Lung (tissue), 16 donors: ENCODE results near the gene ARHGAP19. TPM values are rescaled to one million over a fixed set of nuclear protein-coding genes. Genes with fewer than 3 reads are reported as not detected.

ENCODE experiments used
- ATAC-seq: fragments of 200-7000 bp; cut with Tn5 transposase; one replicate; pipeline ENCODE4 v1.9.1; 2020; ENCODE audit warnings: moderate number of reproducible peaks; ENCODE audit not compliant: insufficient read depth, low FRiP score
- DNase-seq, 3 donors: peaks; one replicate each; pipeline ENCODE4 v3.0.0-alpha.2; 2013 to 2017
- H3K27ac ChIP-seq, 2 donors: one replicate each; pipeline ENCODE4 v1.5.1; 2013; ENCODE audit warnings: mild to moderate bottlenecking in 2 of 2, moderate library complexity in 2 of 2, control low read depth in 1 of 2, inconsistent platforms in 1 of 2, low read depth in 1 of 2, low read length in 1 of 2
- H3K27me3 ChIP-seq, 3 donors: one replicate each; pipeline ENCODE4 v1.5.1; 2013; ENCODE audit warnings: low read length in 2 of 3; ENCODE audit not compliant: control insufficient read depth in 3 of 3, insufficient read depth in 3 of 3
- H3K36me3 ChIP-seq, 4 donors: one replicate each; pipeline ENCODE4 v1.5.1; 2013; ENCODE audit warnings: low read length in 4 of 4, mild to moderate bottlenecking in 1 of 4, moderate library complexity in 1 of 4; ENCODE audit not compliant: control insufficient read depth in 4 of 4, insufficient read depth in 4 of 4
- H3K4me1 ChIP-seq, 5 donors: one replicate each; pipeline ENCODE4 v1.5.1; 2013; ENCODE audit warnings: low read length in 5 of 5, mild to moderate bottlenecking in 2 of 5, moderate library complexity in 1 of 5; ENCODE audit not compliant: control insufficient read depth in 5 of 5, insufficient read depth in 5 of 5
- H3K4me3 ChIP-seq: one replicate; pipeline ENCODE4 v1.5.1; 2013; ENCODE audit warnings: mild to moderate bottlenecking, control low read depth, moderate library complexity
- H3K9ac ChIP-seq, 2 donors: one replicate each; pipeline ENCODE4 v1.5.1; 2013; ENCODE audit warnings: low read length in 2 of 2, control low read depth in 1 of 2; ENCODE audit not compliant: insufficient read depth in 1 of 2
- H3K9me3 ChIP-seq, 4 donors: one replicate each; pipeline ENCODE4 v1.5.1; 2013; ENCODE audit warnings: low read length in 3 of 4, mild to moderate bottlenecking in 1 of 4, moderate library complexity in 1 of 4; ENCODE audit not compliant: control insufficient read depth in 4 of 4, insufficient read depth in 3 of 4
- CTCF ChIP-seq: IDR thresholded peaks from 2 replicates; pipeline ENCODE4 v1.5.1; 2012; ENCODE audit warnings: mild to moderate bottlenecking; ENCODE audit errors: control extremely low read depth, extremely low read depth
- WGBS, 2 donors: extraction: QIAGEN DNeasy Blood & Tissue Kit; methylation state at CpG; one replicate each; pipeline ENCODE4 v1.1.7; 2013; 5-methylcytosine and 5-hydroxymethylcytosine counted together
- long read RNA-seq, 5 donors: transcript quantifications; one replicate each; lab custom pipeline, GENCODE V29; 2026
- polyA plus RNA-seq, 2 donors: library from polyadenylated mRNA; stranded (reverse); fragments of 200-250 nt; gene quantifications; one replicate each; pipeline ENCODE4 v1.2.1, GENCODE V29; 2013
- total RNA-seq, 2 donors: library from RNA; depleted of rRNA in 1 of 2; stranded (reverse); fragments of >200 nt in 1 of 2; gene quantifications; one replicate each; pipeline ENCODE4 v1.2.1, GENCODE V29; 2014 to 2021
- donor health status: control.
- donor health status: control.
- donor health status: Bipolar disorder and iron deficiency.
- donor health status: healthy.
- donor health status: DM: yes; HTN: yes; CAD: no.

The ARHGAP19 gene
- total RNA-seq (10 to 100 TPM; 10.0 to 20.4 TPM), polyA plus RNA-seq (1 to 10 TPM; 1.9 to 6.9 TPM)
- long read RNA-seq, donor 1, full-length matches to known transcripts: 6 of 6 reads
- long read RNA-seq, donor 1, partial matches to known transcripts: 0 of 6 reads
- long read RNA-seq, donor 1, other reads (novel, unspliced or antisense): 0 of 6 reads
- long read RNA-seq, donor 2, full-length matches to known transcripts: 1 of 1 reads
- long read RNA-seq, donor 2, partial matches to known transcripts: 0 of 1 reads
- long read RNA-seq, donor 2, other reads (novel, unspliced or antisense): 0 of 1 reads
- long read RNA-seq, donor 3, full-length matches to known transcripts: 1 of 1 reads
- long read RNA-seq, donor 3, partial matches to known transcripts: 0 of 1 reads
- long read RNA-seq, donor 3, other reads (novel, unspliced or antisense): 0 of 1 reads
- long read RNA-seq, donor 4, full-length matches to known transcripts: 1 of 1 reads
- long read RNA-seq, donor 4, partial matches to known transcripts: 0 of 1 reads
- long read RNA-seq, donor 4, other reads (novel, unspliced or antisense): 0 of 1 reads
- long read RNA-seq, donor 5, full-length matches to known transcripts: 8 of 8 reads
- long read RNA-seq, donor 5, partial matches to known transcripts: 0 of 8 reads
- long read RNA-seq, donor 5, other reads (novel, unspliced or antisense): 0 of 8 reads

GRCh38 chr10:97292097-97292861, at the start of gene ARHGAP19:
Gene ARHGAP19 (minus strand): TSS chr10:97292637. CDS start chr10:97292627, 10 bp downstream.
- Histone ChIP-seq H3K4me3 (peak within 1 kb of the TSS; percentile 73), H3K4me1 (peaks cover 0 to 9% (median 3%) of the 10 kb centered on the region in 5 donors), H3K9ac (peak within 1 kb of the TSS; percentile 78 to 85), H3K9me3 (no peaks in the 10 kb centered on the region), H3K27ac (peak within 1 kb of the TSS; percentile 93 to 94), H3K36me3 (peaks cover 0 to 1% (median 0%) of the 10 kb centered on the region in 4 donors), H3K27me3 (no peaks in the 10 kb centered on the region)
- 0% methylated on average over 55 of the region's 55 CpGs for WGBS, 2 donors
- peak; percentile 98 for ATAC-seq
- peak; percentile 98 to 100 (median 99) for DNase-seq
- no peak for TF ChIP-seq CTCF

- Histone ChIP-seq H3K27me3 (peaks cover 0 to 10% (median 0%) of the 10 kb centered on the region in 3 donors), H3K4me1 (peaks cover 0 to 7% (median under 1%) of the 10 kb centered on the region in 5 donors), H3K4me3 (no peak overlapping the region), H3K9ac (no peak overlapping the region), H3K27ac (no peak overlapping the region), H3K36me3 (no peaks in the 10 kb centered on the region), H3K9me3 (no peaks in the 10 kb centered on the region)
- 72 to 89% methylated on average over 2 of the region's 2 CpGs for WGBS, 2 donors
- DNase-seq (no peak), ATAC-seq (no peak)
- TF ChIP-seq CTCF: no peak
These were observed 49.0 kb upstream of the ARHGAP19 start for GRCh38 chr10:97341416-97341815.

- Histone ChIP-seq H3K27me3 (peaks cover 0 to 15% (median 5%) of the 10 kb centered on the region in 3 donors), H3K4me3 (no peak overlapping the region), H3K36me3 (no peaks in the 10 kb centered on the region), H3K9me3 (no peaks in the 10 kb centered on the region), H3K9ac (no peak overlapping the region), H3K27ac (no peak overlapping the region), H3K4me1 (peaks cover 0 to 17% (median 2%) of the 10 kb centered on the region in 5 donors)
- no peak for TF ChIP-seq CTCF
- 57 to 64% methylated on average over 5 of the region's 5 CpGs for WGBS, 2 donors
- DNase-seq: peak in 1 of 3 donors; percentile 26
- no peak for ATAC-seq
These were observed 45.6 kb upstream of the ARHGAP19 start for GRCh38 chr10:97338041-97338440.
